Right lobe of liver (tissue), 4 donors: ENCODE results near the gene BRICD5.

Experiments
- POLR2A ChIP-seq: fragments of 450-650 bp; IDR thresholded peaks from one replicate; pipeline ENCODE4 v1.6.1; 2017; ENCODE audit warnings: antibody characterized with exemption, mild to moderate bottlenecking
- TF ChIP-seq, protein P1 (sequence below), 4 donors: fragments of 200-600 bp in 3 of 4; fragments of 450-650 bp in 1 of 4; IDR thresholded peaks; one replicate each; pipeline versions ENCODE4 v1.5.1 to v1.8.0; 2016 to 2022; ENCODE audit warnings: antibody characterized with exemption in 4 of 4, mild to moderate bottlenecking in 2 of 4
- donor health status: DM: no; HTN: no; CAD: no.
- donor health status: DM: no; HTN: no; CAD: no.
- donor health status: DM: no; HTN: yes; CAD: no.

DNA sequence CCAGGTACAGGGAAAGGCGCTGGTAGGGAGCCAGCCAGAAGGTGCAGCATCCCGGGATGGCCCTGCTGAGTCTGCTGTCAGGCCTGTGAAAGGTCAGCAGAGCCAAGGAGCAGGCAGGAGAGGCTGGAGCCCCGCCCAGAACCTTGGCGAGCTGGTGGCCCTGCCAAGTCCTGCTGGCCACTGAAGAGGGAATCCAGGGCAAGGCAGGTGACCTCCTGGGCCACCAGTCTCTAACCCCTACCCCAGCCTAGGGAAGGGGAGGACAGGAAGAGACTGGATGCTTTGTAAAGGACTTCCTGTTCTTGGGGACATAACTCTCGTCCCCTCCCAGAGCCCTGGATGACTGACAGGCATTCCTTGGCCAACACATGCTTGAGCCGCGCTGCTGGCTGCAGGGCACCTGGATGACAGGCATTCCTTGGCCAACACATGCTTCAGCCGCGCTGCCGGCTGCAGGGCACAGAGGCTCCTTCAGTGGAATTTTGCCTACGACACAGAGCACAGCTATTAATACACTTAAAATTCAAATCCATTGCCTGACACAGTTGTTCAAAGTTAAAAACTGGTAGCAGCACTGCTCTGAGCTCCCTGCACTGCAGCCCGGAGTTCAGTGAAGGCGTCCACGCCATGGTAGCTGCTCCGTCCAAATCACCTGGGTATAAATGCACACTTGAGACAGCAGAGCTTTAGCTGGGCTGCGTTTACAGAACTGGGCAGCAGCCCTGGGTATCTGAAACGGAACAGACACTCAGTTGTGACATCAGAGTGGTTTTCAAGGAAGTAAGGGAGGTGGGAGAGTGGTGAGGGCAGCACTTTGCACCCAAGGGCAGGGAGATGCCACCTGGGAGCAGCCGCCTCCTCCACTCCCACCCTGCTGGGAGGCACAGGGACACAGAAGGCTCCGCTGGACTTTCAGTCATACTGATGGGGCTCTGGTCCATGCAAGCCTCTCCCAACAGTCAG lies 2.0 kb upstream of the BRICD5 start:
- TF ChIP-seq, protein P1, sequence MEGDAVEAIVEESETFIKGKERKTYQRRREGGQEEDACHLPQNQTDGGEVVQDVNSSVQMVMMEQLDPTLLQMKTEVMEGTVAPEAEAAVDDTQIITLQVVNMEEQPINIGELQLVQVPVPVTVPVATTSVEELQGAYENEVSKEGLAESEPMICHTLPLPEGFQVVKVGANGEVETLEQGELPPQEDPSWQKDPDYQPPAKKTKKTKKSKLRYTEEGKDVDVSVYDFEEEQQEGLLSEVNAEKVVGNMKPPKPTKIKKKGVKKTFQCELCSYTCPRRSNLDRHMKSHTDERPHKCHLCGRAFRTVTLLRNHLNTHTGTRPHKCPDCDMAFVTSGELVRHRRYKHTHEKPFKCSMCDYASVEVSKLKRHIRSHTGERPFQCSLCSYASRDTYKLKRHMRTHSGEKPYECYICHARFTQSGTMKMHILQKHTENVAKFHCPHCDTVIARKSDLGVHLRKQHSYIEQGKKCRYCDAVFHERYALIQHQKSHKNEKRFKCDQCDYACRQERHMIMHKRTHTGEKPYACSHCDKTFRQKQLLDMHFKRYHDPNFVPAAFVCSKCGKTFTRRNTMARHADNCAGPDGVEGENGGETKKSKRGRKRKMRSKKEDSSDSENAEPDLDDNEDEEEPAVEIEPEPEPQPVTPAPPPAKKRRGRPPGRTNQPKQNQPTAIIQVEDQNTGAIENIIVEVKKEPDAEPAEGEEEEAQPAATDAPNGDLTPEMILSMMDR (IDR thresholded peaks at IDR 0.05) = no peak
- TF ChIP-seq POLR2A = no peak
